Esophagus squamous epithelium (tissue), 4 donors: Measurements from ENCODE around the gene TMC3.

Source experiments
- POLR2A ChIP-seq, 4 donors: fragments of 450-650 bp; IDR thresholded peaks; one replicate each; pipeline ENCODE4 v1.6.1; 2017; ENCODE audit warnings: antibody characterized with exemption in 4 of 4, mild to moderate bottlenecking in 4 of 4, moderate library complexity in 3 of 4
- TF ChIP-seq, protein P1 (sequence below), 6 experiments: fragments of 450-650 bp in 4 of 6; fragments of 200-600 bp in 2 of 6; sonication (generic) in 2 of 6; IDR thresholded peaks; one replicate each; pipeline ENCODE4 v1.5.1; 2016 to 2019; ENCODE audit warnings: antibody characterized with exemption in 6 of 6, mild to moderate bottlenecking in 4 of 6, moderate library complexity in 4 of 6

DNA sequence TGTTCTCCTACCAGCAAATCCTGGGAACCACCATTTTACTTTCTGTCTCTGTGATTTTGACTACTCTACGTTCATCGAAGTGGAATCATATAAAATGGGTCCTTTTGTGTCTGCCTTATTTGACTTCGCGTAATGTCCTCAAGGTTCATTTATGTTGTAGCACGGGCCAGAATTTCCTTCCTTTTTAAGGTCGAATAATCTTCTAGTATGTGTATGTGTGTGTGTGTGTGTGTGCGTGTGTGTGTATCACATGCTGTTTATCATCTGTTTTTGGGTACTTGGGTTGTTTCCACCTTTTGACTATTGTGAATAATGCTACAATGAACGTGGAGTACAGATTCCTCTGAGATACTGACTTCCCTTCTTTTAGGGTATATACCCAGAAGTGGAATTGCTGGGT, 85.4 kb downstream of the TMC3 start:
- TF ChIP-seq POLR2A (IDR thresholded peaks at IDR 0.05), result no peak
- TF ChIP-seq, protein P1, sequence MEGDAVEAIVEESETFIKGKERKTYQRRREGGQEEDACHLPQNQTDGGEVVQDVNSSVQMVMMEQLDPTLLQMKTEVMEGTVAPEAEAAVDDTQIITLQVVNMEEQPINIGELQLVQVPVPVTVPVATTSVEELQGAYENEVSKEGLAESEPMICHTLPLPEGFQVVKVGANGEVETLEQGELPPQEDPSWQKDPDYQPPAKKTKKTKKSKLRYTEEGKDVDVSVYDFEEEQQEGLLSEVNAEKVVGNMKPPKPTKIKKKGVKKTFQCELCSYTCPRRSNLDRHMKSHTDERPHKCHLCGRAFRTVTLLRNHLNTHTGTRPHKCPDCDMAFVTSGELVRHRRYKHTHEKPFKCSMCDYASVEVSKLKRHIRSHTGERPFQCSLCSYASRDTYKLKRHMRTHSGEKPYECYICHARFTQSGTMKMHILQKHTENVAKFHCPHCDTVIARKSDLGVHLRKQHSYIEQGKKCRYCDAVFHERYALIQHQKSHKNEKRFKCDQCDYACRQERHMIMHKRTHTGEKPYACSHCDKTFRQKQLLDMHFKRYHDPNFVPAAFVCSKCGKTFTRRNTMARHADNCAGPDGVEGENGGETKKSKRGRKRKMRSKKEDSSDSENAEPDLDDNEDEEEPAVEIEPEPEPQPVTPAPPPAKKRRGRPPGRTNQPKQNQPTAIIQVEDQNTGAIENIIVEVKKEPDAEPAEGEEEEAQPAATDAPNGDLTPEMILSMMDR (IDR thresholded peaks at IDR 0.05), result no peak
